HG03103 (cell line): ENCODE results near the gene MAP4K1.
A peak's percentile ranks its signal among the peaks of the same experiment; 100 is the strongest.

ENCODE experiments used
- ATAC-seq: cut with Tn5 transposase; IDR thresholded peaks from one replicate; pipeline ENCODE4 v1.9.1; 2021; ENCODE audit warnings: low read depth; ENCODE audit not compliant: unreplicated experiment

MAP4K1 gene

GRCh38 chr19:38617764-38618589 is at the start of gene MAP4K1:
Gene MAP4K1, minus strand, starts transcription at chr19:38617953. Its CDS starts 58 bp downstream, at chr19:38617895.
- ATAC-seq, result peak; percentile 49

- no peak for ATAC-seq
Observed at GRCh38 chr19:38666663-38667511, 49.1 kb upstream of the MAP4K1 start.

GRCh38 chr19:38665950-38666662 is 48.4 kb upstream of the MAP4K1 start:
- no peak for ATAC-seq

DNA sequence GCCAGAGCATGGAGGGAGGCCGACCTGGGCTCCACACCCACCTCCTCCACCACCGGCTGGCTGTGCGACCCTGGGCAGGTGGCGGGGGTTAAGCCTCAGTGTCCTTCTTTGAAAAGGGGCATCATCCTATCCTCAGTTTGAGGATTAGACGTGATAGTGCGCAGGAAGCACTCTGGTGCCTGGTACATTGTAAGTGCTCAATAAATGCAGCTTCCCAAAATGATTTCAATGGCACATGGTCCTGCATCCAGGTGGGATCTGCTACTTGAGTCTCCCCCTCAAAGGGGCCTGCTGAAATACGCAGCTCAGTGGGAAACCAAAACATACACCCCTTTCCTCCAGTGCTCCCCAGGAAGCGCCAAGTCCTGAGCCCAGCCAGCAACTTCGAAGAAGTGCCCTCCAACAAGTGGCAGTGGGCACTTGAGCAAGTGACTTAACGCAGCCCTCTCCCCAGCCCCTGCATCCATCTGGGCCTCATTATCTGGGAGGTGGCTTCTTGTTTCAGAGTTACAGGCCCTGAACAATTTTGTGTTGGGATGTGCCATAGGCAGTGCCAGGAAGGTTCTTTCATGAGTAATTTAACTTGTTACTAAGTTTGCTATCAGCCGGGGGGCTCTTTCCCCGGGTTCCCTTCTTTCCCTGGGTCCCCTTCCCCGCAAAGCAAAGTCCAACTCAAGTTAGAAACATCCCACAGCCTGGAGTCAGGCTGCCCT is 47.6 kb upstream of the MAP4K1 start:
- ATAC-seq, result no peak

GRCh38 chr19:38664503-38665211 is 46.9 kb upstream of the MAP4K1 start:
- no peak for ATAC-seq

DNA sequence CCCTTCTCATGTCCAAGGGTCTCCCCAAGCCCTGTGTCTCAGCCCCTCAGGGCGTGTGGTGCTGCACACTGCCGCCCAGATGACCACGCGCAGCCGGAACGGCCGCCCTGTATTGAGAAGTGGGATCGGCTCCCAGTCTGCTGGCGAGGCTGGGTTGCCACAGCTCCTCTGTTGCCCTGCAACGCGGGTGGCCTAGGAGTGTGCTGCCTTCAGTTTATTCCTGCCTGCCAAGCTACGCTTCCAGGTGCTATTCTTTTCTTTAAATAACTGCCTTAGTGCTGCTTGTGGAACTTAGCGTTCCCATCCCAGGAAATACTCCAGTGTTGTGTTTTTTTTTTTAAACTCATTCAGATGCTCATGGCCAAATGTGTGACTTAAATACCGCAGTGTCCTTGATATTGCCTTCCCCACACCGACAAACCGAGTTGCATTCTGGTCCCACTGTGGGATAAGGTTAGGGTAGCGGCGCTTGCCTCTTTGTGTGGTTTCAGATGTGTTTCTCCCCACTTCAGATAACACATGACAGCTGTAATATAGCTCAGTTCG is 46.3 kb upstream of the MAP4K1 start:
- ATAC-seq, result no peak

- no peak for ATAC-seq
Observed at GRCh38 chr19:38663156-38663651, 45.5 kb upstream of the MAP4K1 start.

- ATAC-seq, result no peak
Observed at GRCh38 chr19:38662537-38663155, 44.9 kb upstream of the MAP4K1 start.

GRCh38 chr19:38661996-38662395 is 44.2 kb upstream of the MAP4K1 start:
- ATAC-seq, result no peak

DNA sequence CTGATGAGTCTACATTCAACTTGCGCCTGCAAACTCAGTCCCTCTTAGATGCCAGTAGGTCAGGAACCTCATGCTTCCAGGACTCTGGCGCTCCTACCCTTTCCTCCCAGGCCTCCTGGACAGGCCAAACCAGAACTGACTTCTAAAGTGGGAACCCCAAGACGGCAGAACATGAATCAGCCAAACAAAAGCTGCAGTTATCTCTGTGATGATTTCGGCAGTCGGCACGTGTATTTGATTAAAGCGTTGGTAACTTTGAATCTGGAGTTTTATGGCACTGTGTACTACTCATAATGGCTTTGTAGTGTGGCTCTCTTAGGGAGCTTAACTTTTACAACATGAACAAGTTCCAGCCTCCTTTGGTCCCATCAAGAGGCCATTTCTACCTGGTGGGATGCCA is 43.4 kb upstream of the MAP4K1 start:
- ATAC-seq, result no peak

- no peak for ATAC-seq
Observed at GRCh38 chr19:38660724-38661123, 43.0 kb upstream of the MAP4K1 start.

- ATAC-seq, result no peak
Observed at GRCh38 chr19:38658462-38659306, 40.9 kb upstream of the MAP4K1 start.

GRCh38 chr19:38657633-38658222 is 40.0 kb upstream of the MAP4K1 start:
- no peak for ATAC-seq

DNA sequence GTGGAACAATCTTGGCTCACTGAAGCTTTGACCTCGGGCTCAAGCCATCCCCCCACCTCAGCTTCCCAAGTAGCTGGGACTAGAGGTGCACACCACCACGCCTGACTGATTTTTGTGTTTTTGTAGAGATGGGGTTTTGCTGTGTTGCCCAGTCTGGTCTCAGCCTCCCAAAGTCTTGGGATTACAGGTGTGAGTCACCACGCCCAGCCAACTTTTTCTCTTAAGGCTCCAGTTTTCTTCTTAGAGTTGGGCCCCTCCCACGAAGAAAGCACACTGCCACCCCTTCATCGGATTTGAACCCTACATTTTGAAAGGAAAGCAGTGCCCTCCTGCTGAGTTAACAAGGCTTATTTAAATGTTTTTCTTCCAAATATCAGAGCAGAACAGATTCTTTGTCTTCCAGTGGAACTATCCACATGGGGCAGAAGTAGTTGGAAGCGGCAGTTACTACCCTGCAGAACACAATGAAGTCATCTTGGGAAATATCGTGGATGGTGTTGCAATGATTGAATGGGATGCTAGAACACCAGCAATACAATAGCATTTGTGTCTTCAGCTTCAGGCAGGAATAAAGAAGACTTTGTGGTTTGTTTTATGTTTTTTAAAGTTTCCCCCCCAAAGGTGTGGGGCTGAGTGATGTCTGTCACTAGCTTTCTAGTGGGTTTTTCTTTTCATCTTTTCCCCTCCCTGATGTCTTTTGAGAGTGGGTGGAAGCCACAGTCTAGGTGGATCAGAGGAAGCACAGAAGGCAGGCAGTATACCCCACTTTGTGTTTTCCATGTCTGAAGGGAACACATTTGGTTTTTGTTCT is 38.6 kb upstream of the MAP4K1 start:
- ATAC-seq, result no peak

- ATAC-seq, result no peak
Observed at GRCh38 chr19:38655148-38655824, 37.5 kb upstream of the MAP4K1 start.

DNA sequence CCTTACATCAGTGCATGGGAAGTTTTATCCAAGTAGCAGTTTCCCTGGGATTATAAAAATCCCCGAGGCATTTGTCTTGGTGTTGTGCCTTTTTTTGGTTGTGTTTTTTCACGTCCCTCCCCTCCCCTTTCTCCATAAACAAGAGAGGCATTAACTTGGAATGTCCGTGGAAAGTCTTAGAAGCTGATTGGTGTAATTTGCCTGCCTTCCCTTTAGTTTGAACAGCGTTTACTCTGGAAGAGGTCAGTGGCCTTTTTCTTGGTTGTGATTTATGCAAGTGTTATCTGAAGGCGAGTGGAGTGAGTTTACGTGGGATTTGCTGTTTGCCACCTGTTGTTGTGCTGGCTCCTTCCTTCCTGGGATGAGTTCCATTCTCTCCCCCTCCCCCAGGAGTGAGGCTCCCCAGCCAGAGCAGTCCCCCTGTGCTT is 36.9 kb upstream of the MAP4K1 start:
- ATAC-seq, result no peak
